Measurements from ENCODE around the gene TANC2.

DNA sequence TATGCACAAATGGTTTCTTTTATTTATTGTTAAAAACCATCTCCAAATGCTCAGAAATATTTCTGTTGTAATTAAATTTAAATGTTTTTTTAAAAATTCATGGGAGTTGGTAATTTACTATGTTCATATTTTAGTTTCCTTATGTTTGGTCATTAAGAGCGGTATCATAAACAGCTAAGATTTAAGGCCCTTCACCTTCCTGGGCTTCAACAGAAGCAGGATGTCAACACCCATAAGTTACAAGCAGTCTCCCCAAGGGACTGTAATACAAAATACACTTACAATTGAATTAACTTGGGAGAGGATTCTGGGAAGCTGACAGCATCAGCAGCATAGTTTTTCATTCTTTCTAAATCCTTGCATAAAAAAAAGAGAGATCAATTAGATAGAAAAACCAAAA, 30.9 kb upstream of the TANC2 start:
- TF ChIP-seq POLR2A (IDR thresholded peaks at IDR 0.05) (no peak), CTCF (IDR thresholded peaks at IDR 0.05) (no peak)
